Fibroblast of mammary gland (primary cell): ENCODE data around the gene MED14.
"Not testable (repeated sequence)": the region's sequence is repeated elsewhere in the genome, so short reads cannot be mapped to it uniquely, and the experiment has no call there.

ENCODE experiments used
- DNase-seq: peaks from one replicate; pipeline ENCODE4 v3.0.0-alpha.2; 2010; ENCODE audit warnings: low read depth
- H3K4me3 ChIP-seq: 2 replicates; pipeline ENCODE4 v1.5.1; 2011; ENCODE audit warnings: low read depth, mild to moderate bottlenecking, low read length, moderate library complexity; ENCODE audit not compliant: control insufficient read depth
- TF ChIP-seq, protein P1 (sequence below): conservative IDR thresholded peaks from 2 replicates; pipeline ENCODE4 v1.5.1; 2011; ENCODE audit warnings: low read depth, low read length, inconsistent platforms; ENCODE audit not compliant: control insufficient read depth, insufficient read depth

Gene MED14

DNA sequence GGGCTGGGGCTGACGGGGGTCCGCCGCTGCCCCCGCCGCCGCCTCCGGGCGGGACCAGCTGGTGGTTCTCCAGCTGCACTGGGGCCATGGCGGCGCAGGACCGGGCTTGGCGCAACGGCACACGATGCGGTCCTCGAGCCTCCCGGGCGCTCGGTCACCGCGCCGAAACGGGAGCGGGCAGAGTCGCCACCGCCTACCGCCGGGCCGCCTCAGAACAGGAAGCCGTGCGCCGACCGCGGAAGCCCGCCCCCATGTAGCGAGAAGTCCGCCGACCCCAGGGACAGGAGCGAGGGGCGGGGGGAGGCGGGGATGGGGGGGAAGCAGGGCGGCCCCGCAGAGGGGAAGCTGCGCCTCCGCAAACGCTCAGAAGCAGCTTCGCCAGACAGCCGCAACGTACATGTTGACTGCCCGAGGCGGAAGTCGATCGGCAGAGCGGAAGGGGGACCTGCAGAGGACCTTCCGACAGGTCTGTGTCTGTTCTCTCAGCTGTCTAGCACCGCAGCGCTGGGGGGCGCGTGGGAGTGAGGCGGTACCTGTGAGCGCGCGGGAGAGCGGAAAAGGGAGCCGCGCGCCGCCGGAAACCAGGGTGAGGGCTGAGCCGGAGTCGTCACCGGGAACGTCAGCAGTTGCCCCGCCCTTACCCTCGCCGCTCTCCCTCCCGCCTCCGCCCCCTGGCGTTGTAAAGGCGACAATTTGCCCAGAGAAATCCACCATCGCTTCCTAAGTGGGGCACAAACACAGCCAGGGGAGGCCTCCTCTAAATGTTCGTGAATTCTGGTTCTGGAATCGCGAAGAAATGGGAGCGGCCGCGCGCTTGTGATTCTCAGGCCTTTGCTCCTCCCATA is at the start of gene MED14:
Gene MED14, minus strand, starts transcription at position 218 of the 845 bp plus-strand sequence. Its CDS starts 130 bp downstream, at position 88.
- H3K4me3 ChIP-seq, result peak within 1 kb of the TSS; percentile 78

DNA sequence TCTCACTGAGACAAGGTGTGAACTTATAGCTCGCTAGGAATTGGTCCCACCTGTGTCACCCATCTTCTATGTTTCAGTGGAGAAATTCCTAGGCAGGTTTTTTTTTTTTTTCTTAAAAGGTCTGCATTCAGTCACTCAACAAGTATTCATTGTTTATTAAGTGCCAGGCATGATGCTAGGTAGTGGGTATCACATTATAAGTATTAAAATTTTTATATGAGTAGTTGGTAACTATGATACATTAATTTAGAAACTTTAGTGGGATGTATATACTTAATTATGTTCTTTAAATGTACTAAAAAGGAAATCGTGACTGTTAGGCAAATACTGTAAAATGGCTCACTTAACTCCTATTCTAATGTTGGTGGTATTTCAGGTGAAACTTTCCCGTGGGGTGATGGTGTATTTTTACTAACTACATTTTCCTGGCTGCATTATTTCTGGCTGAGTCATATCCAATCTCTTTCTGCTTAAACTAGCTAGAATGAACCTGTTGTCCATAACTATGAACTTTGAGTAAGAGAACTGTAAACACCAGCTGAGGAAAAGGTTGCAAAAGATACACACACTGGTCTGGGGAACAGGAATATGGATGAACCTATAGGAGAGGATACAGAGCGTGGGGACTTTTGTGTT is 49.3 kb upstream of the MED14 start:
- TF ChIP-seq, protein P1, sequence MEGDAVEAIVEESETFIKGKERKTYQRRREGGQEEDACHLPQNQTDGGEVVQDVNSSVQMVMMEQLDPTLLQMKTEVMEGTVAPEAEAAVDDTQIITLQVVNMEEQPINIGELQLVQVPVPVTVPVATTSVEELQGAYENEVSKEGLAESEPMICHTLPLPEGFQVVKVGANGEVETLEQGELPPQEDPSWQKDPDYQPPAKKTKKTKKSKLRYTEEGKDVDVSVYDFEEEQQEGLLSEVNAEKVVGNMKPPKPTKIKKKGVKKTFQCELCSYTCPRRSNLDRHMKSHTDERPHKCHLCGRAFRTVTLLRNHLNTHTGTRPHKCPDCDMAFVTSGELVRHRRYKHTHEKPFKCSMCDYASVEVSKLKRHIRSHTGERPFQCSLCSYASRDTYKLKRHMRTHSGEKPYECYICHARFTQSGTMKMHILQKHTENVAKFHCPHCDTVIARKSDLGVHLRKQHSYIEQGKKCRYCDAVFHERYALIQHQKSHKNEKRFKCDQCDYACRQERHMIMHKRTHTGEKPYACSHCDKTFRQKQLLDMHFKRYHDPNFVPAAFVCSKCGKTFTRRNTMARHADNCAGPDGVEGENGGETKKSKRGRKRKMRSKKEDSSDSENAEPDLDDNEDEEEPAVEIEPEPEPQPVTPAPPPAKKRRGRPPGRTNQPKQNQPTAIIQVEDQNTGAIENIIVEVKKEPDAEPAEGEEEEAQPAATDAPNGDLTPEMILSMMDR, result no peak
- H3K4me3 ChIP-seq, result no peak overlapping the region
- DNase-seq, result no peak

More for the DNA sequence above, at the start of gene MED14:
- DNase-seq, result peak; percentile 78
- TF ChIP-seq, protein P1, result peak; percentile 51

DNA sequence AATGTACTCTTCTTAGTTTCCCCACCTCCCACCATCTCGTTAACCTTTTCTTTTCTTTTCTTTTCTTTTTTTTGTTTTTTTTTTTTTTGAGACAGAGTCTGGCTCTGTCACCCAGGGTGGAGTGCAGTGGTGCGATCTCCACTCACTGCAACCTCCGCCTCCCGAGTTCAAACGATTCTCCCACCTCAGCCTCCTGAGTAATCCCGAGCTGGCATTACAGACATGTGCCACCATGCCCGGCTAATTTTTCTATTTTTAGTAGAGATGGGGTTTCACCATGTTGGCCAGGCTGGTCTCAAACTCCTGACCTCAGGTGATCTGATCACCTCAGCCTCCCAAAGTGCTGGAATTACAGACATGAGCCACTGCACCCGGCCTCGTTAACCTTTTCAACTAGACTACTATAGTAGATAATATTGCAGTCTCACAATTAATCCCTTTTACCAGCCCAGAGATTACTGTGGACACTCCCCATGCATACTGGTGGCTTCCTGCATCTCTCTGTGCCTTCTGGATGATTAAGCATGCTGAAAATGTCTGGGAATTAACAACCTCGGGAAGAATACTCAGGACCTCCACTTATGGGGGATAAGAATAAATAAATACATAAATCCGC is 47.4 kb upstream of the MED14 start:
- H3K4me3 ChIP-seq, DNase-seq: not testable (repeated sequence)

DNA sequence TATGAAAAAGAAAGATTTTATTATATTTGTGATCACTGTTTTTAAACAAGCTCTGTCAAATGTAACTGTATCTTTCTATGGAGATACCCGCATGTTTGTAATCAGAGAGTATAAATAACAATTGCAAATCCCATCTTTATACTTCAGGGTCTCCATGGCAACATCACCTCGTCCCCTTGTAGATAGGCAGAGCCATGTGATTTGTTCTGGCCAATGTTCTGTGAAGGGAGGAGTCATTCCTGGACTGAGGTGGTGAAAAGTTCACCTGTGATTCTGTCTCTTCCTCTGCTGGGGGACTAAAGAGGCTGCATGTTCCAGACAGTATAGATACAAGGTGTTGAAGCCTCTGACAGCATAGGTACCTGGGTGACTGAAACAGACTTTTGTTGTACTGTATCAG is 45.6 kb upstream of the MED14 start:
- DNase-seq, result no peak
- H3K4me3 ChIP-seq, result no peak overlapping the region
- TF ChIP-seq, protein P1, result no peak

DNA sequence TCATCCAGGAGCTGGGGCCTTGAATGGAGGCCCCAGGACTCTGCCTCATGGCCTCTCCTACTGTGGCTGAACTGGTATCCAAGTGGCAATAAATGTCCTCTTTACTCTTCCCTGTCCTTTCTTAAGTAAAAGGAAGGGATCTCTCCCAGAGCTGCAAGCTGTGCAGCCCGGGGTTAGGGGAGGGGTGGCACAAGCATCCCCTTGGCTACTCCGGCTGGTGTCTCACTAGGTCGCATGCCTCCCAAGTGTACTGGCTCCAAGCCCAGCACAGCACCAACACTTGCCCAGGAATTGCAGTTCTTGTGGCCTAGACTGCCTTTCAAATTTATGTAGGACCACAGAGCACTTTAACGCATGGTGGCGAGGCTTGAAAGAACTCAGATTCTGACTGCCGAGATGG is 44.7 kb upstream of the MED14 start:
- no peak overlapping the region for H3K4me3 ChIP-seq
- no peak for DNase-seq
- TF ChIP-seq, protein P1, result no peak

DNA sequence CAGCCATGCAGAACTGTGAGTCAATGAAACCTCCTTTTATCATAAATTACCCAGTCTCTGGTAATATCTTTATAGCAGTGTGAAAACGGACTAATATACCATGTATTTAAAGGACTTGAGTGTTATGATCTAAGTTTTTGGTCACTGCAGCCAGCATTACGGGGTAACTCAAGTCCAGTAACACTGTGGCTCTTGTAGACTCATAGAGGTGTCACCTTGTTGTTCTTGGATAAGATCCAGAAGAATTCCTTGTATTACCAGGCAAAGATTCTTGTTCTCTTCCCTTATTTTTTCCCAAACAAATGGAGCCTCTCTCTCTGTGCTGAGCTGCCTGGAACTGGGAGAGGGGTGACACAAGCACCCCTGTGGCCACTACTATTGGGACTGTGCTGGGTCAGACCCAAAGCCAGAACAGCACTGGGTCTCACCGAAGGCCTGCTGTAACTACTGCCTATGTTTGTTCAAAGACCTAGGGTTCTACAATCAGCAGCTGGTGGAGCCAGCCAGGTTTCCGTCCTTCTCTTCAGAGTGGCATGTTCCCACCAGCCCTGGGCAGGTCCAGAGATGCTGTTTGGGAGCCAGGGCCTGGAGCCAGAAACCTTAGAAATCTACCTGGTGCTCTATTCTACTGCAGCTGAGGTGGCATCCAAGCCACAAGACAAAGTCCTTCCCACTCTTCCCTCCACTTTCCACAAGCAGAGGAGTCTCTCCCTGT is 43.7 kb upstream of the MED14 start:
- H3K4me3 ChIP-seq, result no peak overlapping the region
- peak; percentile 67 for DNase-seq
- TF ChIP-seq, protein P1, result no peak
